ENCODE results near the gene IFNK. TPM values are rescaled to one million over a fixed set of nuclear protein-coding genes. Genes with fewer than 3 reads are reported as not detected.

The IFNK gene
- total and polyA plus RNA-seq, 2 experiments from 2014 or later = not detected

DNA sequence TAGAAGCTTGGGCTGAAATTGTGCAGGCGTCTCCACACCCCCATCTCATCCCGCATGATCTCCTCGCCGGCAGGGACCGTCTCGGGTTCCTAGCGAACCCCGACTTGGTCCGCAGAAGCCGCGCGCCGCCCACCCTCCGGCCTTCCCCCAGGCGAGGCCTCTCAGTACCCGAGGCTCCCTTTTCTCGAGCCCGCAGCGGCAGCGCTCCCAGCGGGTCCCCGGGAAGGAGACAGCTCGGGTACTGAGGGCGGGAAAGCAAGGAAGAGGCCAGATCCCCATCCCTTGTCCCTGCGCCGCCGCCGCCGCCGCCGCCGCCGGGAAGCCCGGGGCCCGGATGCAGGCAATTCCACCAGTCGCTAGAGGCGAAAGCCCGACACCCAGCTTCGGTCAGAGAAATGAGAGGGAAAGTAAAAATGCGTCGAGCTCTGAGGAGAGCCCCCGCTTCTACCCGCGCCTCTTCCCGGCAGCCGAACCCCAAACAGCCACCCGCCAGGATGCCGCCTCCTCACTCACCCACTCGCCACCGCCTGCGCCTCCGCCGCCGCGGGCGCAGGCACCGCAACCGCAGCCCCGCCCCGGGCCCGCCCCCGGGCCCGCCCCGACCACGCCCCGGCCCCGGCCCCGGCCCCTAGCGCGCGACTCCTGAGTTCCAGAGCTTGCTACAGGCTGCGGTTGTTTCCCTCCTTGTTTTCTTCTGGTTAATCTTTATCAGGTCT lies 49.0 kb downstream of the IFNK start, which contains the start of gene C9orf72:
TSS of gene C9orf72 (minus strand) at position 564 of the 716 bp plus-strand sequence. CDS start 6,361 bp downstream, outside the sequence.
- Histone ChIP-seq H3K4me1 (ENCODE audit: insufficient read depth) (peaks cover 10% of the 10 kb centered on the region; the same call in 1 of the 2 replicates), H3K4me3 (peak within 1 kb of the TSS; percentile 89), H3K27ac (ENCODE audit: low read depth) (peak within 1 kb of the TSS; percentile 90), H3F3A (replicated peaks; ENCODE audit: low read depth) (no peaks in the 10 kb centered on the region), H4K20me1 (replicated peaks; ENCODE audit: insufficient read depth) (peaks cover 8% of the 10 kb centered on the region; the same call in 1 of the 2 replicates), H2AFZ (peak within 1 kb of the TSS; percentile 78), H3K27me3 (ENCODE audit: insufficient read depth) (peaks cover 8% of the 10 kb centered on the region), H3K9me2 (ENCODE audit: insufficient read depth) (no peaks in the 10 kb centered on the region), H3K79me2 (replicated peaks; ENCODE audit: insufficient read depth) (peaks cover 42% of the 10 kb centered on the region), H3K36me3 (ENCODE audit: insufficient read depth) (no peaks in the 10 kb centered on the region), H3K4me2 (peak within 1 kb of the TSS; percentile 86)
- Mint-ChIP-seq H3K4me3 (peak within 1 kb of the TSS; percentile 90), H3K27ac (peak within 1 kb of the TSS; percentile 100), H3K9me3 (peaks cover 5% of the 10 kb centered on the region), H3K27me3 (ENCODE audit: insufficient read depth, low read depth, poor library complexity) (peaks cover 10% of the 10 kb centered on the region), H3K4me1 (peaks cover 18% of the 10 kb centered on the region), H3K36me3 (ENCODE audit: low read depth) (peaks cover 6% of the 10 kb centered on the region)
- TF ChIP-seq POLR2AphosphoS5 (IDR thresholded peaks at IDR 0.05; ENCODE audit: low read depth) (peak; percentile 74), EZH2 (IDR thresholded peaks at IDR 0.05; ENCODE audit: low read depth, unreplicated experiment) (no peak)
- TF ChIP-seq, protein P1, sequence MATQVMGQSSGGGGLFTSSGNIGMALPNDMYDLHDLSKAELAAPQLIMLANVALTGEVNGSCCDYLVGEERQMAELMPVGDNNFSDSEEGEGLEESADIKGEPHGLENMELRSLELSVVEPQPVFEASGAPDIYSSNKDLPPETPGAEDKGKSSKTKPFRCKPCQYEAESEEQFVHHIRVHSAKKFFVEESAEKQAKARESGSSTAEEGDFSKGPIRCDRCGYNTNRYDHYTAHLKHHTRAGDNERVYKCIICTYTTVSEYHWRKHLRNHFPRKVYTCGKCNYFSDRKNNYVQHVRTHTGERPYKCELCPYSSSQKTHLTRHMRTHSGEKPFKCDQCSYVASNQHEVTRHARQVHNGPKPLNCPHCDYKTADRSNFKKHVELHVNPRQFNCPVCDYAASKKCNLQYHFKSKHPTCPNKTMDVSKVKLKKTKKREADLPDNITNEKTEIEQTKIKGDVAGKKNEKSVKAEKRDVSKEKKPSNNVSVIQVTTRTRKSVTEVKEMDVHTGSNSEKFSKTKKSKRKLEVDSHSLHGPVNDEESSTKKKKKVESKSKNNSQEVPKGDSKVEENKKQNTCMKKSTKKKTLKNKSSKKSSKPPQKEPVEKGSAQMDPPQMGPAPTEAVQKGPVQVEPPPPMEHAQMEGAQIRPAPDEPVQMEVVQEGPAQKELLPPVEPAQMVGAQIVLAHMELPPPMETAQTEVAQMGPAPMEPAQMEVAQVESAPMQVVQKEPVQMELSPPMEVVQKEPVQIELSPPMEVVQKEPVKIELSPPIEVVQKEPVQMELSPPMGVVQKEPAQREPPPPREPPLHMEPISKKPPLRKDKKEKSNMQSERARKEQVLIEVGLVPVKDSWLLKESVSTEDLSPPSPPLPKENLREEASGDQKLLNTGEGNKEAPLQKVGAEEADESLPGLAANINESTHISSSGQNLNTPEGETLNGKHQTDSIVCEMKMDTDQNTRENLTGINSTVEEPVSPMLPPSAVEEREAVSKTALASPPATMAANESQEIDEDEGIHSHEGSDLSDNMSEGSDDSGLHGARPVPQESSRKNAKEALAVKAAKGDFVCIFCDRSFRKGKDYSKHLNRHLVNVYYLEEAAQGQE (IDR thresholded peaks at IDR 0.05; ENCODE audit: unreplicated experiment) = no peak
- peak; percentile 87 for ATAC-seq
- DNase-seq (ENCODE audit: low spot score) = peak; percentile 72

DNA sequence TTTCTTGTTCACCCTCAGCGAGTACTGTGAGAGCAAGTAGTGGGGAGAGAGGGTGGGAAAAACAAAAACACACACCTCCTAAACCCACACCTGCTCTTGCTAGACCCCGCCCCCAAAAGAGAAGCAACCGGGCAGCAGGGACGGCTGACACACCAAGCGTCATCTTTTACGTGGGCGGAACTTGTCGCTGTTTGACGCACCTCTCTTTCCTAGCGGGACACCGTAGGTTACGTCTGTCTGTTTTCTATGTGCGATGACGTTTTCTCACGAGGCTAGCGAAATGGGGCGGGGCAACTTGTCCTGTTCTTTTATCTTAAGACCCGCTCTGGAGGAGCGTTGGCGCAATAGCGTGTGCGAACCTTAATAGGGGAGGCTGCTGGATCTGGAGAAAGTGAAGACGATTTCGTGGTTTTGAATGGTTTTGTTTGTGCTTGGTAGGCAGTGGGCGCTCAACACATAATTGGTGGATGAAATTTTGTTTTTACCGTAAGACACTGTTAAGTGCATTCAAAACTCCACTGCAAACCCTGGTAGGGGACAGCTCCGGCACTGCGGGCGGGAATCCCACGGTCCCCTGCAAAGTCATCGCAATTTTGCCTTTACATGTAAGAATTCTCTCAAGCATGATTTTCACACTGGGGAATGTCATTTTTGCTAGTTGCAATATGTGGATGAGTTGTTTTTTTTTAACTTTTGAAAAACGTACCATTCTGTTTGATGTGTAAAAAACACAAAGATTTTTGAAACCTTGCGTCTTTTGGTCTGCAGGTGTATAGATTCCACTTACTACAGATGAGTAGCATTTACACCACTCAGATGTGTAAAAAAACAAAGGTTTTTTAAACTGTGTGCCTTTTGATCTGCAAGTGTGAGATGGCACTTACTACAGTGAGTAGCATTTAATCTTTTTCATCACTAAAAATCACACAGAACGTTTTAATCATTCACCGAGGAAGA lies 49.8 kb downstream of the IFNK start:
- peaks cover 13% of the 10 kb centered on the region for H3K27me3 Mint-ChIP-seq (ENCODE audit: insufficient read depth, low read depth, poor library complexity)
- Histone ChIP-seq H3K4me1 (ENCODE audit: insufficient read depth) (peaks cover 10% of the 10 kb centered on the region; the same call in 1 of the 2 replicates), H3K4me3 (peak overlapping the region; percentile 89), H3K27ac (ENCODE audit: low read depth) (peak overlapping the region; percentile 90), H4K20me1 (replicated peaks; ENCODE audit: insufficient read depth) (peaks cover 6% of the 10 kb centered on the region; the same call in 1 of the 2 replicates), H3K36me3 (ENCODE audit: insufficient read depth) (no peaks in the 10 kb centered on the region), H3F3A (replicated peaks; ENCODE audit: low read depth) (no peaks in the 10 kb centered on the region), H3K79me2 (replicated peaks; ENCODE audit: insufficient read depth) (peaks cover 34% of the 10 kb centered on the region), H2AFZ (peak overlapping the region; percentile 12; the same call in 1 of the 2 replicates), H3K4me2 (peak overlapping the region; percentile 66), H3K9me2 (ENCODE audit: insufficient read depth) (no peaks in the 10 kb centered on the region), H3K27me3 (ENCODE audit: insufficient read depth) (peaks cover 8% of the 10 kb centered on the region)
- ATAC-seq (peak; percentile 73), DNase-seq (ENCODE audit: low spot score) (peak; percentile 100)
- peaks cover 13% of the 10 kb centered on the region for H3K36me3 Mint-ChIP-seq (ENCODE audit: low read depth)
- H3K27ac Mint-ChIP-seq = peak overlapping the region; percentile 100
- peaks cover 14% of the 10 kb centered on the region for H3K9me3 Mint-ChIP-seq
- H3K4me1 Mint-ChIP-seq = peaks cover 18% of the 10 kb centered on the region
- H3K4me3 Mint-ChIP-seq = peak overlapping the region; percentile 90
- peak; percentile 97 for TF ChIP-seq CREB1 (CRISPR knock-in tag; IDR thresholded peaks at IDR 0.05; ENCODE audit: low read depth)
- no peak for TF ChIP-seq STAT1 (IDR thresholded peaks at IDR 0.05; ENCODE audit: unreplicated experiment)
- TF ChIP-seq, protein P2, sequence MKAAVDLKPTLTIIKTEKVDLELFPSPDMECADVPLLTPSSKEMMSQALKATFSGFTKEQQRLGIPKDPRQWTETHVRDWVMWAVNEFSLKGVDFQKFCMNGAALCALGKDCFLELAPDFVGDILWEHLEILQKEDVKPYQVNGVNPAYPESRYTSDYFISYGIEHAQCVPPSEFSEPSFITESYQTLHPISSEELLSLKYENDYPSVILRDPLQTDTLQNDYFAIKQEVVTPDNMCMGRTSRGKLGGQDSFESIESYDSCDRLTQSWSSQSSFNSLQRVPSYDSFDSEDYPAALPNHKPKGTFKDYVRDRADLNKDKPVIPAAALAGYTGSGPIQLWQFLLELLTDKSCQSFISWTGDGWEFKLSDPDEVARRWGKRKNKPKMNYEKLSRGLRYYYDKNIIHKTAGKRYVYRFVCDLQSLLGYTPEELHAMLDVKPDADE (IDR thresholded peaks at IDR 0.05) = peak; percentile 76; the same call in 1 of the 2 replicates
- TF ChIP-seq, protein P1 (IDR thresholded peaks at IDR 0.05; ENCODE audit: unreplicated experiment) = no peak
- TF ChIP-seq JUNB (IDR thresholded peaks at IDR 0.05; ENCODE audit: unreplicated experiment) = no peak
- TF ChIP-seq ZNF331 (CRISPR knock-in tag; IDR thresholded peaks at IDR 0.05; ENCODE audit: low read depth) = no peak
- TF ChIP-seq POLR2AphosphoS5 (IDR thresholded peaks at IDR 0.05; ENCODE audit: low read depth) = peak; percentile 95
